Mesenteric fat pad (tissue), 1 donor: ENCODE data around the gene PUSL1. TPM values are rescaled to one million over a fixed set of nuclear protein-coding genes. Genes with fewer than 3 reads are reported as not detected.

Experiments used
- DNase-seq: peaks from one replicate; pipeline ENCODE4 v3.0.0-alpha.2; 2020; ENCODE audit warnings: low spot score
- long read RNA-seq: library from polyadenylated mRNA; unstranded; transcript quantifications from one replicate; pipeline ENCODE4 v2.0.0, GENCODE V29; 2020
- total RNA-seq: library from RNA; stranded (reverse); fragmentation: NEBNext Ultra II Directional; extraction: Animal tissue kit (Norgen Biotek cat#: 25700); gene quantifications from one replicate; pipeline ENCODE4 v1.2.1, GENCODE V29; 2021
- donor health status: DM: yes; HTN: yes; CAD: no.

Gene PUSL1
- 11.6 TPM for total RNA-seq
- long read RNA-seq, transcript PUSL1-201 (8 exons, 1,287 nt): major isoform, 18 of 28 reads
- long read RNA-seq, partial matches to known transcripts: 2 of 28 reads
- long read RNA-seq, other reads (novel, unspliced or antisense): 8 of 28 reads

DNA sequence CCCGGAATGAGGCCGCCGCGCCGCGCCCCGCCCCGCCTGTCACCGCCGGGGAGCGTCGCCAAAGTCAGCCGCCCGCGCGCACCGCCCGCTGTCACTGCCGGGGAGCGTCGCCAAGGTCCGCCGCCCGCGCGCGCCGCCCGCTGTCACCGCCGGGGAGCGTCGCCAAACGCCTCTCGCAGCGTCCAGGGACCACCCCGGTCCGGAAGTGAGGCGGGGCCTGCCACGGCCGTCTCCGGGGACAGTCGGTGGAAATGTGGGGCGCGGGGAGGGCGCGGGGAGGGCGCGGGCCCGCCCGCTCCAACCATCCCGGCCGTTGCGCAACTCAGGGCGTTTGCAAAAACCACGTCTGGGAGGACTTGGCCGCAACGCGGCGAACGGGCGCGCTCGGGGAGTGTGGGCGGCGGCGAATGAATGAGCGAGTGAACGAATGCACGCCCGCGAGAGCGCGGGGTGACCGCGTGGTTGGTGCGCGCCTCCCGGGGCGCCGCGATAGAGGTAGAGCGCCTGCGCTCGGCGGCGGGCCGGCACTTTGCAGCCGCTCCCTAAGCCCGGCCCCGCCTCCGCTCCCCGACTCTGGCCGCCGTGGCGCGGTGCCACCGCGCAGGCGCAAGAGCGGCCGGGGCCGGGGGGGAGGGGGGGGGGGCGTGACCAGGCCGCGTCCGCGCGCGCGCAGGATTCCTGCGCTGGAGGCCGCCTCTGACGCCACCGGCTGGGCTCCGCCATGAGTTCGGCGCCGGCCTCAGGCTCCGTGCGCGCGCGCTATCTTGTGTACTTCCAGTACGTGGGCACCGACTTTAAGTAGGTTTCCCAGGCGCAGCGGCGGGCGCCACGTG is at the start of gene PUSL1, which contains the start of gene ACAP3:
Gene PUSL1, plus strand, starts transcription at position 675 of the 833 bp plus-strand sequence. Its CDS starts 47 bp downstream, at position 722.
Gene ACAP3, minus strand, starts transcription at position 8 of the 833 bp plus-strand sequence. CDS start 115 bp downstream, outside the sequence.
- DNase-seq: peak; percentile 96

GRCh38 chr1:1259119-1259488 is 49.3 kb upstream of the PUSL1 start:
- no peak for DNase-seq

- DNase-seq: no peak
Measured at GRCh38 chr1:1259540-1259939, 48.9 kb upstream of the PUSL1 start.

DNA sequence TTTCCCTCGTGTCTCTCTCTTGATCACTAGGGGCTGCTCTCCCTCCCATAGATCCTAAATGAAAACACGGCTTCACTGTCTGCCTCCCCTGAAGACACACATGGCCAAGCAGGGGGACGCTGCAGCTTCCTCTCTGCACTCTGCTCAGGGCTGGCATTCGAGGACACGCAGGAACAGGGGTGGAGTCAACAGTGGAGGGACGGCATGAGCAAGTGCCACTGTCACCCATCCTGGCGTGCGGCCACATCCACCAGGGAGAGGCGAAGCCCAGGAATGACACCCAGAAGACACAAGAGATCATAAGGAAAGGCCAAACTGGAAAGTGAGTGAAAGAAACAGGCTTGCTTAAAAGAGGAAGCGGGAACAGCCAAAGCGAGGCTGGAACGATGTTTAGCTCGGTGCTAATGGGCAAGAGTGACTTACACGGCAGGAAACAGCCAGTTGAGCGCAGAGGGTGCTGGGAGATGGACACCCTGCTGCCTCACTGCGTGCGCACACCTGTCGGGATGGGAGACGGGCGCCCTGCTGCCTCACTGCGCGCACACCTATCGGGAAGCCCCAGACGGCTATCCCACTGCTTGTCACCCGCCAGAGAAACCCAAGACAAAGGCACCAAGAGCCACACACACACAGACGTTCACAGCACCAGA is 48.3 kb upstream of the PUSL1 start:
- DNase-seq: no peak

DNA sequence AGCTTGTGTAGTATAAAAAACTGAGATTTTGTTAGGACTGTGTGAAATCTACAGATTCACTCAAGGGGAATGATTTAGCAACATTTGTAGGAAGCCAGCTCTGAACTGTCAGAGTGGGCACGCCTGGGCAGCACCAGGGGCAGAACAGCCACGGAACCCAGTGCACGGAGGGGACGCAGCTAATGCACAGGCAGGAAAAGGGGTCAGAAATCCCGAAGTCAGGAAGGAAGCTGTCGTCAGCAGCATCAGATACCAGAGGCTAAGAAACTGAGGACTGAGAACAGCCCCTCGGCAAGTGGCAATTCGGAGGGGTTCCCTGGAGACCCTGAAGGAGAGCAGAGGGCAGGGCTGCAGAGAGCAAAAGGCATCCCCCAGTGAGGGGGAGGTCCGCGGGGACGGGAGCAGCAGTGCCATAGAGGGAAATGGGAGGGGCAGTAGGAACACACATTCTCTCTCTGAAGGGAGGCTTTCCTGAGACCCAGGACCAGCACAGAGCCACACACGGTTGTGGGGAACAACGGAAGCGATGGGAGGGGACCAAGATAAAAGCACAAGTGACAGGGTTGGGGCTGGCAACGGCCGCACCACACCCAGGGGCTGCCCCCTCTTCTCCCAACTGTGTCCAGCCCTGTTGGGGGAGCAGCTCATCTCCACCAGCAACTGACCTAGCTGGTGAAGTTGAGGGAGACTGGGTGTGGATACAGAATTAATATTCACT is 47.4 kb upstream of the PUSL1 start:
- DNase-seq: no peak

- DNase-seq: no peak
Measured at GRCh38 chr1:1262071-1262470, 46.3 kb upstream of the PUSL1 start.

GRCh38 chr1:1262758-1263157 is 45.6 kb upstream of the PUSL1 start:
- DNase-seq: no peak

- DNase-seq: no peak
Measured at GRCh38 chr1:1264026-1264425, 44.4 kb upstream of the PUSL1 start.

- DNase-seq: no peak
Measured at GRCh38 chr1:1264868-1265272, 43.5 kb upstream of the PUSL1 start.

GRCh38 chr1:1267488-1268283 is 40.7 kb upstream of the PUSL1 start:
- DNase-seq: no peak

DNA sequence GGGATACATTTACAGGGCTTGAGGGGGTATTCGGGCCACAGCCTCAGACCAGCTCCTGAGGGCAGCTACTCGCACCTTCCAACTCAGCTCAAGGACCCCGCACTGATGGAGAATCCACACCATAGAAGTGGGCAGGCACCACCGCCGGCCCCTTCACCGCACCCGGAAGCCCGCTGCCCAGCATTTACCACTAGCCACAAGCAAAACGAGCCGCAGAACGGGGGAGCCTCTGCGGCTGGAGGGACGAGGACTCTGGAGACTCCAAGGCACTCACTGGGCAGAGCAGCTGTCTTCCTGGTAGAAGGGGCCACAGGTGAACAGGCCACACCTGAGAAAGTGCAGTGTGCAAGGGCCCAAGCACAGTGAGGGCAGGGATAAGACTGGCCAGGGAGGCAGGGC is 40.1 kb upstream of the PUSL1 start:
- DNase-seq: no peak

- DNase-seq: no peak
Measured at GRCh38 chr1:1270813-1271212, 37.6 kb upstream of the PUSL1 start.

- DNase-seq: no peak
Measured at GRCh38 chr1:1272341-1273208, 35.8 kb upstream of the PUSL1 start.

GRCh38 chr1:1273209-1273511 is 35.2 kb upstream of the PUSL1 start:
- DNase-seq: no peak

- DNase-seq: peak; percentile 98
Measured at GRCh38 chr1:1273512-1274298, 34.7 kb upstream of the PUSL1 start, which contains the start of gene UBE2J2. UBE2J2 (minus strand) TSS chr1:1273854; CDS start chr1:1267992, 5,862 bp downstream.

- no peak for DNase-seq
Measured at GRCh38 chr1:1274299-1274930, 34.0 kb upstream of the PUSL1 start.

GRCh38 chr1:1274931-1275431 is 33.4 kb upstream of the PUSL1 start:
- no peak for DNase-seq

DNA sequence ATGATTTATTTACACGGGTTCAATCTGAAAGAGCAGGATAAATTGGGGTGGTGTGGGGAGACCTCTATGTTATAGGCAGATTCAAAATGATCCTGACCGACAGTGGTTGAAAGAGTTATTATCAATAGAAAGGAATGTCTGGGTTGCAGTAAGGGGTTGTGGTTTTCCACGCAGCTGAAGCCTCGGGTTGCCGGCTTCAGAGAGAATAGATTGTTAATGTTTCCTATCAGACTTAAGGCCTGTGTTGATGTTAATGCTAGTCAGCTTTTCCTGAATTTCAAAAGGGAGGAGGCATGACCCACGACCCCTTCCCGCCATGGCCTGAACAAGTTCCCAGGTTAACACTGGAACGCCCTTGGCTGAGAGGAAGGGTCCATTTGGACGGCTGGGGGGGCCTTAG is 32.6 kb upstream of the PUSL1 start:
- DNase-seq: no peak
